Suprapubic skin (tissue), 4 donors: ENCODE results near the gene RPS24. TPM values are rescaled to one million over a fixed set of nuclear protein-coding genes. Genes with fewer than 3 reads are reported as not detected.
A peak's percentile ranks its signal among the peaks of the same experiment; 100 is the strongest.
"Not testable (repeated sequence)": the region's sequence is repeated elsewhere in the genome, so short reads cannot be mapped to it uniquely, and the experiment has no call there.

Experiments used
- DNase-seq, 2 donors: peaks; one replicate each; pipeline ENCODE4 v3.0.0-alpha.2; 2019; ENCODE audit warnings: low spot score in 2 of 2
- H3K27ac ChIP-seq: fragments of 200-600 bp; sonication (generic); one replicate; pipeline ENCODE4 v1.5.1; 2019
- H3K27me3 ChIP-seq: fragments of 200-600 bp; sonication (generic); one replicate; pipeline ENCODE4 v1.5.1; 2019
- H3K36me3 ChIP-seq: fragments of 200-600 bp; sonication (generic); one replicate; pipeline ENCODE4 v1.5.1; 2019
- H3K4me1 ChIP-seq: fragments of 200-600 bp; sonication (generic); one replicate; pipeline ENCODE4 v1.5.1; 2019
- H3K4me3 ChIP-seq: fragments of 200-600 bp; sonication (generic); one replicate; pipeline ENCODE4 v1.5.1; 2019; ENCODE audit warnings: mild to moderate bottlenecking
- H3K9me3 ChIP-seq: fragments of 200-600 bp; sonication (generic); one replicate; pipeline ENCODE4 v1.5.1; 2019
- CTCF ChIP-seq, 2 donors: fragments of 200-600 bp in 1 of 2; fragments of 450-650 bp in 1 of 2; sonication (generic) in 1 of 2; IDR thresholded peaks; one replicate each; pipeline ENCODE4 v1.5.1; 2016 to 2019; ENCODE audit warnings: antibody characterized with exemption in 2 of 2, mild to moderate bottlenecking in 1 of 2, moderate library complexity in 1 of 2
- EP300 ChIP-seq: sonication (generic); formaldehyde crosslinking; IDR thresholded peaks from one replicate; pipeline ENCODE4 v1.6.1; 2017; ENCODE audit warnings: antibody characterized with exemption
- POLR2A ChIP-seq, 2 donors: fragments of 450-650 bp; IDR thresholded peaks; one replicate each; pipeline ENCODE4 v1.6.1; 2017; ENCODE audit warnings: antibody characterized with exemption in 2 of 2, mild to moderate bottlenecking in 2 of 2, moderate library complexity in 2 of 2
- POLR2AphosphoS5 ChIP-seq, 3 donors: sonication (generic); formaldehyde crosslinking; IDR thresholded peaks; one replicate each; pipeline ENCODE4 v1.6.1; 2017; ENCODE audit warnings: antibody characterized with exemption in 3 of 3
- WGBS: methylation state at CpG from one replicate; pipeline ENCODE4 v1.1.5; 2018; 5-methylcytosine and 5-hydroxymethylcytosine counted together
- total RNA-seq, 4 donors: library from RNA; depleted of rRNA; stranded (reverse); fragments of >200 nt; gene quantifications; one replicate each; pipeline ENCODE4 v1.1.0, GENCODE V29; 2016

The RPS24 gene
- 1,000 to 10,000 TPM; 1,912 to 3,227 (median 3,162) TPM for total RNA-seq

- H3K4me1 ChIP-seq = peaks cover 53% of the 10 kb centered on the region
- DNase-seq = peak; percentile 96 to 97
These were observed at the start of gene RPS24 for GRCh38 chr10:78033637-78034470. RPS24 (plus strand) TSS chr10:78033863; CDS start chr10:78033902, 39 bp downstream.

GRCh38 chr10:77984986-77985385 is 48.7 kb upstream of the RPS24 start:
- peaks cover 94% of the 10 kb centered on the region for H3K36me3 ChIP-seq

More at GRCh38 chr10:78033637-78034470, at the start of gene RPS24:
- peak within 1 kb of the TSS; percentile 78 for H3K4me3 ChIP-seq
- peaks cover 34% of the 10 kb centered on the region for H3K36me3 ChIP-seq
- no peak for TF ChIP-seq CTCF (IDR thresholded peaks at IDR 0.05)
- TF ChIP-seq EP300 = no peak
- TF ChIP-seq POLR2AphosphoS5 (IDR thresholded peaks at IDR 0.05) = peak; percentile 72 to 97 (median 96)
- TF ChIP-seq POLR2A (IDR thresholded peaks at IDR 0.05) = peak; percentile 87 to 92
- under 1% methylated on average over 40 of the region's 55 CpGs for WGBS
- peak within 1 kb of the TSS; percentile 79 for H3K27ac ChIP-seq
- H3K9me3 ChIP-seq = no peaks in the 10 kb centered on the region
- H3K27me3 ChIP-seq = no peaks in the 10 kb centered on the region

GRCh38 chr10:77987671-77988255 is 45.9 kb upstream of the RPS24 start:
- peaks cover 94% of the 10 kb centered on the region for H3K36me3 ChIP-seq
- 95% methylated on average over 7 of the region's 7 CpGs for WGBS
- no peak for TF ChIP-seq EP300
- H3K4me3 ChIP-seq = no peak overlapping the region
- H3K4me1 ChIP-seq = no peaks in the 10 kb centered on the region
- no peak overlapping the region for H3K27ac ChIP-seq
- no peaks in the 10 kb centered on the region for H3K27me3 ChIP-seq
- no peaks in the 10 kb centered on the region for H3K9me3 ChIP-seq
- no peak for DNase-seq

More at GRCh38 chr10:77984986-77985385, 48.7 kb upstream of the RPS24 start:
- no peak overlapping the region for H3K4me3 ChIP-seq
- WGBS = 76% methylated on average over 4 of the region's 4 CpGs
- H3K27ac ChIP-seq = no peak overlapping the region
- TF ChIP-seq EP300 (no peak), POLR2AphosphoS5 (IDR thresholded peaks at IDR 0.05) (no peak), POLR2A (IDR thresholded peaks at IDR 0.05) (no peak)
- no peak for DNase-seq
- no peaks in the 10 kb centered on the region for H3K4me1 ChIP-seq
- no peaks in the 10 kb centered on the region for H3K9me3 ChIP-seq
- no peaks in the 10 kb centered on the region for H3K27me3 ChIP-seq

- WGBS = 84% methylated on average over 10 of the region's 11 CpGs
- Histone ChIP-seq H3K4me3 (no peak overlapping the region), H3K4me1 (no peaks in the 10 kb centered on the region), H3K27me3 (no peaks in the 10 kb centered on the region), H3K36me3 (peaks cover 94% of the 10 kb centered on the region), H3K9me3 (no peaks in the 10 kb centered on the region), H3K27ac (no peak overlapping the region)
- DNase-seq = no peak
- TF ChIP-seq CTCF (IDR thresholded peaks at IDR 0.05) (no peak), POLR2A (IDR thresholded peaks at IDR 0.05) (no peak), POLR2AphosphoS5 (IDR thresholded peaks at IDR 0.05) (no peak), EP300 (no peak)
These were observed 44.5 kb upstream of the RPS24 start for GRCh38 chr10:77989081-77989724.

GRCh38 chr10:77993620-77994019 is 40.0 kb upstream of the RPS24 start:
- Histone ChIP-seq H3K27me3 (no peaks in the 10 kb centered on the region), H3K36me3 (peaks cover 63% of the 10 kb centered on the region), H3K4me3 (no peak overlapping the region), H3K27ac (no peak overlapping the region), H3K4me1 (no peaks in the 10 kb centered on the region), H3K9me3 (no peaks in the 10 kb centered on the region)
- DNase-seq = no peak
- TF ChIP-seq CTCF (IDR thresholded peaks at IDR 0.05) = no peak
- TF ChIP-seq POLR2AphosphoS5 (IDR thresholded peaks at IDR 0.05) = no peak
- no peak for TF ChIP-seq POLR2A (IDR thresholded peaks at IDR 0.05)
- TF ChIP-seq EP300 = no peak
- 89% methylated on average over 3 of the region's 3 CpGs for WGBS

- not testable (repeated sequence) for H3K4me3 ChIP-seq, H3K27me3 ChIP-seq, H3K4me1 ChIP-seq, H3K9me3 ChIP-seq, DNase-seq, H3K27ac ChIP-seq
- peaks cover 65% of the 10 kb centered on the region for H3K36me3 ChIP-seq
- WGBS = 98% methylated on average over 5 of the region's 5 CpGs
These were observed 34.9 kb upstream of the RPS24 start for GRCh38 chr10:77998780-77999179.
